Measurements from ENCODE around the gene EXOC4.

- TF ChIP-seq CTCF (IDR thresholded peaks at IDR 0.05) (no peak), POLR2AphosphoS5 (IDR thresholded peaks at IDR 0.05; ENCODE audit: insufficient read depth in 1 of 2, low read depth in 1 of 2) (no peak), POLR2A (IDR thresholded peaks at IDR 0.05) (no peak)
Measured at GRCh38 chr7:134058521-134058920, 805.6 kb downstream of the EXOC4 start.

Data from vagina (tissue), 2 donors.